NCI-H2171 (cell line): ENCODE measurements around the gene SSC4D.

ENCODE experiments used
- DNase-seq: peaks from one replicate; lab custom pipeline; 2025; lab: John Stamatoyannopoulos, UW

SSC4D gene

GRCh38 chr7:76354516-76354915, 55.0 kb downstream of the SSC4D start:
- no peak for DNase-seq

GRCh38 chr7:76353744-76354143, 55.8 kb downstream of the SSC4D start:
- no peak for DNase-seq

- no peak for DNase-seq
Measured at GRCh38 chr7:76352193-76352592, 57.3 kb downstream of the SSC4D start.

GRCh38 chr7:76351372-76351771, 58.1 kb downstream of the SSC4D start:
- DNase-seq = no peak

GRCh38 chr7:76349313-76349885, 60.1 kb downstream of the SSC4D start:
- no peak for DNase-seq

- DNase-seq = no peak
Measured at GRCh38 chr7:76347710-76348109, 61.8 kb downstream of the SSC4D start.

- no peak for DNase-seq
Measured at GRCh38 chr7:76346778-76347177, 62.7 kb downstream of the SSC4D start.

GRCh38 chr7:76346097-76346496, 63.4 kb downstream of the SSC4D start:
- no peak for DNase-seq

- no peak for DNase-seq
Measured at GRCh38 chr7:76343931-76344321, 65.6 kb downstream of the SSC4D start.

- DNase-seq = no peak
Measured at GRCh38 chr7:76343294-76343930, 66.1 kb downstream of the SSC4D start.

- DNase-seq = no peak
Measured at GRCh38 chr7:76342222-76342621, 67.3 kb downstream of the SSC4D start.

- no peak for DNase-seq
Measured at GRCh38 chr7:76340617-76341131, 68.8 kb downstream of the SSC4D start.
